Activated naive CD4-positive, alpha-beta T cell treated with anti-CD3 and anti-CD28 coated beads, Interleukin-2, amount 10 ng/mL, durations not matched to agents 7 days and 5 days (primary cell): Measurements from ENCODE around the gene GNAI2.
"Not testable (repeated sequence)": the region's sequence is repeated elsewhere in the genome, so short reads cannot be mapped to it uniquely, and the experiment has no call there.

Experiments
- CTCF ChIA-PET: fragments of 350-600 bp; sonication (Branson Sonifier 250); formaldehyde crosslinking; loops from one replicate; lab custom pipeline; 2021; ENCODE audit warnings: antibody characterized with exemption; lab: Charles Lee
- DNase-seq: peaks from one replicate; pipeline ENCODE4 v3.0.0-alpha.2; 2020
- H3K27ac Mint-ChIP-seq: one replicate; pipeline ENCODE4 v1.8.0; 2021; ENCODE audit warnings: mild to moderate bottlenecking, moderate library complexity, mixed read lengths
- H3K27me3 Mint-ChIP-seq: one replicate; pipeline ENCODE4 v1.8.0; 2021; ENCODE audit warnings: mild to moderate bottlenecking, mixed read lengths
- H3K36me3 Mint-ChIP-seq: one replicate; pipeline ENCODE4 v1.8.0; 2021; ENCODE audit warnings: mixed read lengths
- H3K4me1 Mint-ChIP-seq: one replicate; pipeline ENCODE4 v1.8.0; 2021; ENCODE audit warnings: mixed read lengths
- H3K4me3 Mint-ChIP-seq: one replicate; pipeline ENCODE4 v1.8.0; 2021; ENCODE audit warnings: mild to moderate bottlenecking, moderate library complexity, mixed read lengths
- H3K9me3 Mint-ChIP-seq: one replicate; pipeline ENCODE4 v1.8.0; 2021; ENCODE audit warnings: mixed read lengths

Gene GNAI2

DNA sequence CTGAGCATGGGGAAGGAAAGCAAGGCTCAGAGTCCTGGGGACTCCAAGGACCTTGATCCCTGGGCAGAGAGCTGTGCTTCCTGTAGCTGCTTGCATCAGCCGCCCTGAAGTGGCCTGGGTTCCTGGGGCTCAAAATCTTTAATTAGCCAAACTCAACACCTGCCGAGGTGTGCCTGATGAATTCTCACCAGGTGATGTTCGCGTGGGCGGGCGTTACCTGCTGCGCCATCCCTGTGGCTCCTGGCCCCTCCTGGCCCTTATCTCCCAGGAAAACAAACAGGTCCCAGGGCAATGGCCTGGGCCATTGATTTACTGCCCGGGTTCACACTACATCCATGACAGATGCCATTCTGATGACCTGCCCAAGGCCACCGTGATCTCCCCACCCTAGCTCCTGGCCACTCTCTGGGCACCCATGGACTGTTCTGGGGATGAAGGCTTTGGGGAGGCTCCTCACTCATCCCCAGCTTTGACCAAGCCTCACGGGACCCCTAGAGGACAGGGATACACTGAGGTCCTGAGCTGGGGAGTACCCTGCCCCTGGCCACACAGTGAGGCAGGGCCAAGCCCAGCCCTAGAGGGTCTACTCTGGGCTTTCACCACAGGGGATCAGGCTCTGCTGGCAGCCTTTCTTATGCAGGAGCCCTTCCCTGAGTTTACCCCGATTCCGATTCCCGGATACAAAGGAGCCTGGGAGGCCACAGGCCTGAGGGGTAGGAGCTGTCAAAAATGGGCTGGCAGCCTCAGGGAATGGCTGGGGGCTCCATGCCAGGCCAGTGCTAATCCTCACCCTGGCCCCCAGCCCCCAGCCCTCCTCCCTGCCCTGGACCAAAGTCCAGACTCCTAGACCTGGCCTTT, 25.3 kb upstream of the GNAI2 start:
- CTCF ChIA-PET, result interaction anchor here (1.3 to 2.0 kb wide), 5 partner anchors 9 to 48 kb away, joined by 3 to 9 read pairs (median 5); no protein-coding TSS in a partner anchor
- no peak overlapping the region for H3K27ac Mint-ChIP-seq
- no peak for DNase-seq
- H3K4me1 Mint-ChIP-seq, result peaks cover 2% of the 10 kb centered on the region
- peaks cover 49% of the 10 kb centered on the region for H3K27me3 Mint-ChIP-seq
- no peaks in the 10 kb centered on the region for H3K36me3 Mint-ChIP-seq
- no peak overlapping the region for H3K4me3 Mint-ChIP-seq
- H3K9me3 Mint-ChIP-seq, result no peaks in the 10 kb centered on the region

DNA sequence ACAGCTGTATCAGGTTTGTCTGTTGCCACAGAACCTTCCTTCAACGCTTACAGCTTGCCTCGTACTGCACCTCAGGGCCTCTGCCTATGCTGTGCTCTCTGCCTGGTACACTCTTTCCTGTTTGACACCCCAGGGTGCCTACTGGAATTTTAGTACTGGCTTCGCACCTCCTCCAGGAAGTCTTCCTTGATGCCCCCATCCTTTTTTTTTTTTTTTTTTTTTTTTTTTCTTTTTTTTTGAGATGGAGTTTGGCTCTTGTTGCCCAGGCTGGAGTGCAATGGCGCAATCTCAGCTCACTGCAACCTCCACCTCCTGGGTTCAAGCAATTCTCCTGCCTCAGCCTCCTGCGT, 24.7 kb upstream of the GNAI2 start:
- H3K9me3 Mint-ChIP-seq, DNase-seq, H3K27ac Mint-ChIP-seq, H3K36me3 Mint-ChIP-seq, H3K4me1 Mint-ChIP-seq, H3K4me3 Mint-ChIP-seq: not testable (repeated sequence)
- H3K27me3 Mint-ChIP-seq, result peaks cover 46% of the 10 kb centered on the region
- CTCF ChIA-PET, result interaction anchor here (1.3 to 2.0 kb wide), 4 partner anchors 16 to 47 kb away, joined by 3 to 9 read pairs (median 5); no protein-coding TSS in a partner anchor

DNA sequence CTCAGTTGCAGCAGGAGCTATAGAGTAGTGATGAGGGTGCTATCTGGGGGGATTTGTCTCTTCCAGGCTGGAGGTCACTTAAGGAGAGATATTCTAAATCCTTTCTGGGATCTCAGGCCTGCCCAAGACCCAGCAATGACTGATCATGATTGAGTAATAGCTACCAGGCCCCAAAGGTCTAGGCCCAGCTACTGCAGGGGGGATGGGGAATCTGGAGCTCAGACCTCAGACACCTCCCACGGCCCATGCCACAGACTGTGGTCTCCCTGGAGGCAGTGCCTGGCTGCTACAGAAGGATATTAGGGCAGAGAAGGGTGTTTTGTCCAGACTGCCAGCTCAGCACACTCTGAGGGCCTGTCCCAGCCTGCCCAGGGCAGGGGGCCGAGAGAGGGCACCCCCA, 24.1 kb upstream of the GNAI2 start:
- H3K4me1 Mint-ChIP-seq, result no peaks in the 10 kb centered on the region
- CTCF ChIA-PET, result interaction anchor here (1.3 to 1.6 kb wide), 2 partner anchors 35 to 47 kb away, joined by 3 to 4 read pairs; no protein-coding TSS in a partner anchor
- no peak overlapping the region for H3K27ac Mint-ChIP-seq
- no peak overlapping the region for H3K4me3 Mint-ChIP-seq
- H3K27me3 Mint-ChIP-seq, result peaks cover 44% of the 10 kb centered on the region
- DNase-seq, result no peak
- no peaks in the 10 kb centered on the region for H3K36me3 Mint-ChIP-seq
- H3K9me3 Mint-ChIP-seq, result no peaks in the 10 kb centered on the region

DNA sequence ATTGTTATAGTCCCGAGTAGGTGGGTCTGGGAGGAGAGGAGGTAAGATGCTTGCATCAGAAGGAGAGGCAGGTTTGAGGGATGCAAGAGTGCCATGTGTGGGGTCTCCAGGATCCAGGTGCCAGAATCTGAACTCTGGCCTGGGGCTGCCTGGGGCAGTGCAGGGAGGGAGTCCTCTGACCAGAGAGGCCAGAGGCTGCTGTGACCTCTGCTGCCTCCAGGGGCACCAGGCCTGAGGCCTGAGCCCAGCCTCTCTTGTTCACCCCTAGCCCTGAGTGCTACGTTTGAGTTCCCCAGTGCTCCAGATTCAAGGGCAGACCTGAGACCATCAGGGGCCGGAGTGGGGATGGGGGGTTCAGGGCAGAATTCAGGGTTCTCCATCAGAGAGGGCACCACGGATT, 23.5 kb upstream of the GNAI2 start:
- Mint-ChIP-seq H3K4me1 (no peaks in the 10 kb centered on the region), H3K4me3 (no peak overlapping the region), H3K9me3 (no peaks in the 10 kb centered on the region), H3K27me3 (peaks cover 38% of the 10 kb centered on the region), H3K36me3 (no peaks in the 10 kb centered on the region), H3K27ac (no peak overlapping the region)
- CTCF ChIA-PET, result no interaction called here
- no peak for DNase-seq

DNA sequence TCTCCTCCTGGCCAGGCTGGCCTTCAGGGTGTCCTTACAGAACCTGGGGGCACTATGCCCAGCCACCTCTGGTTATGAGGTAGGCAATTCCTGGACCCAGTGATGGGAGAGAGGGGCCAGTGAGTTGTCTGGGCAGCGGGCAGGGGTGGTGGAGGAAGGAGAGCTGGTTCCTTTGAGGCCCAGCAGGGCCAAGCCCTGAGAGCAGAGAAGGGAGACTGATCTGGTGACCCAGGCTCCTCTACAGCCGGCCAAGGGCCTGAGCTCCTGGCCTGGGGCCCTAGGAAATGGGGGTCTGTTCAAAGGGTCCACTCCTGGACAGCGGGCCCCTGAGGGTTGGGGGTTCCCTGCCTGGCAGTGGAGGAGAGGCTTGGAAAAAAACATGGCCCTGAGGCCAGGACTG, 23.0 kb upstream of the GNAI2 start:
- H3K4me3 Mint-ChIP-seq, result no peak overlapping the region
- CTCF ChIA-PET, result no interaction called here

DNA sequence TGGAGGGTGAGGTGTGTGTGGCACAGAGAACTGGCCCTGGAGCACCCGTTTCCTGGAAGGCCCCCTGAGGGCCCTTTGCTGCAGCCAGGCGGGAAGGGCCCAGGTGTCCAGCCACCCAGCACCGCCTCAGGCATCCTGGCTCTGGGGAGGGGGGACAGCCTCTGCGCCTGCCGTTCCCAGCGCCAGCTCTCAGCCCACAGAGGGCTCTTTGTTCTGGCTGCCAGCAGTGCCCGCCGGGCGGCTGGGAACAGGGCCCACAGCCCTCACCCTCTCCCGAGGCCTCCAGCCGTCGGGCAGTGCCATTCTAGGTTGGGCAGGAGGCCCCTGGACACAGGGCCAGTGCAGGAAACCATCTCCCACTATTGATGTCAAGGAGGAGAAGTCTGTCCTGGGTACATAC, 22.6 kb upstream of the GNAI2 start:
- H3K9me3 Mint-ChIP-seq, result no peaks in the 10 kb centered on the region
- no peak overlapping the region for H3K4me3 Mint-ChIP-seq
- DNase-seq, result no peak
- no peaks in the 10 kb centered on the region for H3K36me3 Mint-ChIP-seq
- CTCF ChIA-PET, result no interaction called here
- no peak overlapping the region for H3K27ac Mint-ChIP-seq
- H3K4me1 Mint-ChIP-seq, result no peaks in the 10 kb centered on the region
- H3K27me3 Mint-ChIP-seq, result peaks cover 29% of the 10 kb centered on the region

More for the DNA sequence above, 23.0 kb upstream of the GNAI2 start:
- no peak for DNase-seq
- H3K4me1 Mint-ChIP-seq, result no peaks in the 10 kb centered on the region
- no peaks in the 10 kb centered on the region for H3K9me3 Mint-ChIP-seq
- peaks cover 33% of the 10 kb centered on the region for H3K27me3 Mint-ChIP-seq
- H3K27ac Mint-ChIP-seq, result no peak overlapping the region
- H3K36me3 Mint-ChIP-seq, result no peaks in the 10 kb centered on the region

DNA sequence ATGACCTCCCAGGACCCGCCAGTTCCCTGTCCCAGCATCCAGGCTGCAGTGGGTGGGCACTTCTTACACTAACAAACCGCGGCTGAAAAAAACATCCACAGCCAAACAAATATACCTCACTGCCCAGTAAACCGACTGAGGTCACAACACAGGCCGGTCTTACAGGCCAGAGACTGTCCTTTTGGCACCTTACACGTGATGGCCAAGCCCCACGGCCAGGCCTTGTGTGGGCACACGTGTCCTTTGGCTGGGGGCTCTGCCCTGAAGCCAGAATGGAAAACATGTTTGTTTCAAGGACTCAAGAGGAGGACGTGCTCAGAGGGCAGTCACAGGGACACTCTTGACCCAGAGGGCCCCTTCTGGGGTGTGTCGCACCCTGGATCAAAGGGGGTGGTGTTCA, 21.2 kb upstream of the GNAI2 start:
- Mint-ChIP-seq H3K27ac (no peak overlapping the region), H3K4me1 (no peaks in the 10 kb centered on the region), H3K27me3 (peaks cover 22% of the 10 kb centered on the region), H3K36me3 (no peaks in the 10 kb centered on the region), H3K4me3 (no peak overlapping the region), H3K9me3 (no peaks in the 10 kb centered on the region)
- DNase-seq, result no peak
- CTCF ChIA-PET, result interaction anchor here (0.7 to 1.0 kb wide), 2 partner anchors 11 to 19 kb away, joined by 3 read pairs; no protein-coding TSS in a partner anchor

DNA sequence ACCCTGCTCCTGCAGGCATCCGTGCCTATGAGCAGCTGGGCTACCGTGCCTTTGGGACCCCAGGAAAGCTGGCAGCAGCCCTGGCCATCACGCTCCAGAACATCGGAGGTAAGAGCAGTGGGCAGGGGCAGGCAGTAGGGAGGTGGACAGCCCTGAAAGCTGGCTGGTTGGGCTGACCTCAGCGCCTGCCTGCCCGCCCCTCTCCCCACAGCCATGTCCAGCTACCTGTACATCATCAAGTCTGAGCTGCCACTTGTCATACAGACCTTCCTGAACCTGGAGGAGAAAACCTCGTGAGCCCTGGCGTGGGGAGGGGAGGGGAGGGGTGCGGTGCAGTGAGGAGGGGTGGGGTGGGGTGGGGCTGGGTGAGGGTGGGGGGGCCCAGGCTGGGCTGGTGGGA, 20.5 kb upstream of the GNAI2 start:
- no peak overlapping the region for H3K4me3 Mint-ChIP-seq
- peaks cover 20% of the 10 kb centered on the region for H3K27me3 Mint-ChIP-seq
- CTCF ChIA-PET, result interaction anchor here (0.7 to 1.7 kb wide), 3 partner anchors 10 to 20 kb away, joined by 3 to 4 read pairs (median 3); no protein-coding TSS in a partner anchor
- no peak overlapping the region for H3K27ac Mint-ChIP-seq
- no peak for DNase-seq
- no peaks in the 10 kb centered on the region for H3K4me1 Mint-ChIP-seq
- H3K9me3 Mint-ChIP-seq, result no peaks in the 10 kb centered on the region
- H3K36me3 Mint-ChIP-seq, result no peaks in the 10 kb centered on the region

DNA sequence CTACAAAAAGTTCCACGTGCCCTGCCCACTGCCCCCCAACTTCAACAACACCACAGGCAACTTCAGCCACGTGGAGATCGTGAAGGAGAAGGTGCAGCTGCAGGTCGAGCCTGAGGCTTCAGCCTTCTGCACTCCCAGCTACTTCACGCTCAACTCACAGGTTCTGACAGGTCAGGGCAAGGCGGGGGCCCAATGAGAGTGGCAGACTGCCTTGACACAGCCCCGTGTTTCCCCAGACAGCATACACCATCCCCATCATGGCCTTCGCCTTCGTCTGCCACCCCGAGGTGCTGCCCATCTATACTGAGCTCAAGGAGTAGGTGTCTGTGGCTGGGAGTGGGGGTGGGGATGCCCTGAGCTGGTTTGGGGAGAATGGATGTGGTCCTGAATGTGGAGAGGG, 18.3 kb upstream of the GNAI2 start:
- CTCF ChIA-PET, result interaction anchor here (1.6 to 12.9 kb wide), 2 partner anchors 24 to 29 kb away, joined by 8 to 202 read pairs; partner anchors contain the start of gene GNAT1
- Mint-ChIP-seq H3K4me3 (no peak overlapping the region), H3K27me3 (peaks cover 16% of the 10 kb centered on the region), H3K36me3 (no peaks in the 10 kb centered on the region), H3K9me3 (no peaks in the 10 kb centered on the region), H3K4me1 (peaks cover 3% of the 10 kb centered on the region), H3K27ac (no peak overlapping the region)
- DNase-seq, result no peak

DNA sequence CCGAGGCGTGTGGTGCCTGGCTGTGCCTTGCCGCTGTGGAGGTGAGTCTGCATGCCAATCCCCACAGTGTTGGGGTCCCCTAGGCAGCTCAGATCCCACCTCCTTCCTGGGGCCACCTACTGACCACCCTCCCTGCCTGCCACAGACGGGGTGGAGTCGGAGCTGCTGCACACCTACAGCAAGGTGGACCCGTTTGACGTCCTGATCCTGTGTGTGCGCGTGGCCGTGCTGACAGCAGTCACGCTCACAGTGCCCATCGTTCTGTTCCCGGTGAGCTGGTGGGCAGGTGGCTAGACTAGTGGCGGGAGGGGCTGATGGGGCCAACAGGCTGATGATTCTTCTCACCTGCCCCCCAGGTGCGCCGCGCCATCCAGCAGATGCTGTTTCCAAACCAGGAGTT, 17.6 kb upstream of the GNAI2 start:
- CTCF ChIA-PET, result interaction anchor here (1.4 to 12.9 kb wide), 4 partner anchors 8 to 28 kb away, joined by 5 to 202 read pairs (median 7); partner anchors contain the start of gene GNAT1
- H3K36me3 Mint-ChIP-seq, result no peaks in the 10 kb centered on the region
- peaks cover 3% of the 10 kb centered on the region for H3K4me1 Mint-ChIP-seq
- no peaks in the 10 kb centered on the region for H3K9me3 Mint-ChIP-seq
- no peak overlapping the region for H3K4me3 Mint-ChIP-seq
- peaks cover 16% of the 10 kb centered on the region for H3K27me3 Mint-ChIP-seq
- H3K27ac Mint-ChIP-seq, result no peak overlapping the region
- no peak for DNase-seq

DNA sequence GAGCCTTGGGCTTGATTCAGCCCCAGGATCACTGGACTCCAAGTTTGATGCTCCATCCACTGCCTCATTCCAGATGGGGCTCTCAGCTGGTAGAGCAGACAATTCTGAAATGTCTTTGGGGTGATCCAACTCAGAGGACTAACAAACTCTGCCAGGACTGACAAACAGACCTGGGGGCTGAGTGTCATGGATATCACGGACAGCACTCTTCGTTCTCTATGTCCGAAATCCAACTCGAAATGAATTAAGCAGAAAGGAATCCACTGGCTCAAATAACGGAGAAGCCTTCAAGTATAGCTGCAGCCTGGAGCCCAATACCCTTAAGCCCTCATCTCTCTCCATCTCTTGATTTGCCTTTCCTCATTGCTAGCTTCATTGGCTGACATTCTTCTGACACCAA, 16.7 kb upstream of the GNAI2 start:
- H3K27me3 Mint-ChIP-seq, result peaks cover 17% of the 10 kb centered on the region
- CTCF ChIA-PET, result interaction anchor here (1.0 to 12.9 kb wide), 4 partner anchors 9 to 39 kb away, joined by 3 to 202 read pairs (median 6); partner anchors contain the start of gene GNAT1
- no peaks in the 10 kb centered on the region for H3K36me3 Mint-ChIP-seq
- no peak overlapping the region for H3K27ac Mint-ChIP-seq
- no peak overlapping the region for H3K4me3 Mint-ChIP-seq
- no peaks in the 10 kb centered on the region for H3K9me3 Mint-ChIP-seq
- no peak for DNase-seq
- H3K4me1 Mint-ChIP-seq, result peaks cover 3% of the 10 kb centered on the region

DNA sequence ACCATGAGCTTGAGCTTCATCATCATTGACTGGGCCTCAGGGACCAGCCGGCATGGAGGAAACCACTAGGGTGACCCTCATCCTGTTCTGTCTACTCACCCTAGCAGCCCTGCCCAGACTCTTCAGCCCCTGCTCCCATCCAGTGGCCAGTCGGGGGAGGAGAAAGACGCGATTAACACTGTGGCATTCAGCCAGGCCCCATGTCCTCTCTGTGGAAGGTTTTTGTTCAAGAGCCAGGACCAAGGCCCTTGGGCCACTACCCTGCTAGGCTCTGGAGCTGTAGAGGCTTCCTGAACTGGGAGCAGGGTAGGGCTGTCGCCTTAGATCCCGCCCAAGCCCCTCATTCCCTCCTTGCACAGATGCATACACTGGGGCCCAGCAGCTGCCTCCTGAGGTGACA, 15.9 kb upstream of the GNAI2 start:
- no peak for DNase-seq
- H3K27ac Mint-ChIP-seq, result no peak overlapping the region
- CTCF ChIA-PET, result interaction anchor here (0.9 to 12.9 kb wide), 5 partner anchors 10 to 98 kb away, joined by 3 to 202 read pairs (median 4); partner anchors contain the start of gene GNAT1
- H3K36me3 Mint-ChIP-seq, result no peaks in the 10 kb centered on the region
- peaks cover 7% of the 10 kb centered on the region for H3K4me1 Mint-ChIP-seq
- no peak overlapping the region for H3K4me3 Mint-ChIP-seq
- H3K27me3 Mint-ChIP-seq, result peaks cover 25% of the 10 kb centered on the region
- H3K9me3 Mint-ChIP-seq, result no peaks in the 10 kb centered on the region

DNA sequence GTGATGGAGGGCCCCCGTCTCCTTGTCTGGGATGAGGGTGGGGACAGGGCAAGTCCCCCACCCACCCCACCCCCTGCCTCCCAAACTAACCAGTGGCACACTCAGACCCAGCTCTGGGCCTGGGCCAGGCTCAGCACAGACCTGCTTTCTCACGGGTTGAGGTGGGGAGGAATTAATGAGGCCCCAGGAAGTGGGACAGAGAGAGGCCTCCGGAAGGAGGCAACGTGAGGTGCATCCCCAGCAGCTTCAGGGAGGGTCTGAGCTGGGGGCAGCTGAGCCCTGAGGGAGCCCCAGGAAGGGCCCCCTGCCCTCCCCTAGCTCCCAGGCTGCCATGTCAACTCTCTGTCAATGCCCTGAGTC, 15.0 kb upstream of the GNAI2 start:
- Mint-ChIP-seq H3K4me3 (no peak overlapping the region), H3K36me3 (no peaks in the 10 kb centered on the region), H3K4me1 (peaks cover 14% of the 10 kb centered on the region), H3K27ac (no peak overlapping the region), H3K9me3 (no peaks in the 10 kb centered on the region), H3K27me3 (peaks cover 34% of the 10 kb centered on the region)
- CTCF ChIA-PET, result interaction anchor here (0.8 to 12.9 kb wide), 6 partner anchors 13 to 98 kb away, joined by 3 to 202 read pairs (median 4); partner anchors contain the start of gene GNAT1
- no peak for DNase-seq

DNA sequence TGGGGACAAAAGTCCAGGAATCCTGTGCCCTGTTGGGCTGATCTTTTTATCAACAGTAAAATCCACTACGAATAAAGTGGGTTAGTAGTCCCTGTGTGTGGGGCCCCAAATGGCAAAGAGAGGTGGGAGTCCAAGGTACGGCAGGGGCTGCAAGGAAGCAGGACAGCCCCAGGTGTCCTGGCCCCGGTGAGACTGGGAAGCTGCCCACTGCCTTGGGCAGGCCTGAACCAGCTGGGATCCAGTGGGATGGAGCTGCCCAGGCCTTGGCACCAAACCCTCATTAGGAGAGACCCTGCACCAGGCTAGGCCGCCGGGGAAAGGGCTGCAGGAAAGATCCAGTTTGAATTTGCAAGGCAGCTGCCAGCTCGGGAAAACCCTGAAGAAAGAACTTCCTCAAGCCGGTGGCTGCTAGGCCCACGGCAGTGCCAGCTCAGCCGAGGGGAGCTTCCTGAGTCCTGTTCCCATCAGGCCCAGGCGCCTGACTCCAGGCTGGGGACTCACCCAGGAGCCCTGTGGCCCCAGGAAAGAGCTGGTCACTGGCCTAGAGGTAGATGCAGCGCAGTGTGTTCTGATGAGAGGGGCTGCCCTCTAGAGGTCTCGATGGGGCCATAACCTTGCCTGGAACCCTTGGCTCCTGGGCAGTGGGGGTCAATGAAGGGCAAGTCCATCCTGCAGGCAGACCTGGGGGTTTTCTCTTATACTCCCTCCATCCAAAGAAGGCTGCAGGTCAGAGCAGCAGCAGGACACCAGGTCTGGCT, 14.4 kb upstream of the GNAI2 start:
- H3K27ac Mint-ChIP-seq, result no peak overlapping the region
- H3K27me3 Mint-ChIP-seq, result peaks cover 32% of the 10 kb centered on the region
- CTCF ChIA-PET, result interaction anchor here (0.8 to 12.9 kb wide), 5 partner anchors 19 to 99 kb away, joined by 3 to 202 read pairs (median 3); partner anchors contain the start of gene GNAT1
- no peak for DNase-seq
- peaks cover 17% of the 10 kb centered on the region for H3K4me1 Mint-ChIP-seq
- H3K4me3 Mint-ChIP-seq, result no peak overlapping the region
- no peaks in the 10 kb centered on the region for H3K36me3 Mint-ChIP-seq
- no peaks in the 10 kb centered on the region for H3K9me3 Mint-ChIP-seq
